ENCODE data around the gene NUP210.
"Not testable (repeated sequence)": the region's sequence is repeated elsewhere in the genome, so short reads cannot be mapped to it uniquely, and the experiment has no call there.

Gene NUP210

DNA sequence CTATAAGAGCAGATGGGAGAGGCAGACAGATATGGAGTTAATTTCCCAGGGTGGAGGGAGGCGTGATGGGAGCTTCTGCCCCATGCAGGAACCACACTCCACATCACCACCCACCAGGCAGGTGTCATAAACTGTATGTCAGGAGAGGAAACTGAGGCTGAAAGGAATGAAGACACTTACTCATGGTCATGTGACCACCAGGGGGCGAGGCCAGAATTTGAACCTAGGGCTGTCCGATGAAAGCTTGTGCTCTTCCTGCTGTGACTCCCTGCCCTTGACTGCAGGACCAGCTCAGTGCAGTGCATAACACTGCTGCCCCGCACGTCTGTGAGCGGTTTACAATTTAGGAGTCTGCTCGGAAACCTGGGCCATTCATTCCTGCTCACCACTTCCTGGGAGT, 28.8 kb downstream of the NUP210 start:
- TF ChIP-seq, protein P1, sequence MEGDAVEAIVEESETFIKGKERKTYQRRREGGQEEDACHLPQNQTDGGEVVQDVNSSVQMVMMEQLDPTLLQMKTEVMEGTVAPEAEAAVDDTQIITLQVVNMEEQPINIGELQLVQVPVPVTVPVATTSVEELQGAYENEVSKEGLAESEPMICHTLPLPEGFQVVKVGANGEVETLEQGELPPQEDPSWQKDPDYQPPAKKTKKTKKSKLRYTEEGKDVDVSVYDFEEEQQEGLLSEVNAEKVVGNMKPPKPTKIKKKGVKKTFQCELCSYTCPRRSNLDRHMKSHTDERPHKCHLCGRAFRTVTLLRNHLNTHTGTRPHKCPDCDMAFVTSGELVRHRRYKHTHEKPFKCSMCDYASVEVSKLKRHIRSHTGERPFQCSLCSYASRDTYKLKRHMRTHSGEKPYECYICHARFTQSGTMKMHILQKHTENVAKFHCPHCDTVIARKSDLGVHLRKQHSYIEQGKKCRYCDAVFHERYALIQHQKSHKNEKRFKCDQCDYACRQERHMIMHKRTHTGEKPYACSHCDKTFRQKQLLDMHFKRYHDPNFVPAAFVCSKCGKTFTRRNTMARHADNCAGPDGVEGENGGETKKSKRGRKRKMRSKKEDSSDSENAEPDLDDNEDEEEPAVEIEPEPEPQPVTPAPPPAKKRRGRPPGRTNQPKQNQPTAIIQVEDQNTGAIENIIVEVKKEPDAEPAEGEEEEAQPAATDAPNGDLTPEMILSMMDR (IDR thresholded peaks at IDR 0.05; ENCODE audit: extremely low read depth, missing control alignments) = no peak
- DNase-seq (ENCODE audit: low spot score) = no peak

DNA sequence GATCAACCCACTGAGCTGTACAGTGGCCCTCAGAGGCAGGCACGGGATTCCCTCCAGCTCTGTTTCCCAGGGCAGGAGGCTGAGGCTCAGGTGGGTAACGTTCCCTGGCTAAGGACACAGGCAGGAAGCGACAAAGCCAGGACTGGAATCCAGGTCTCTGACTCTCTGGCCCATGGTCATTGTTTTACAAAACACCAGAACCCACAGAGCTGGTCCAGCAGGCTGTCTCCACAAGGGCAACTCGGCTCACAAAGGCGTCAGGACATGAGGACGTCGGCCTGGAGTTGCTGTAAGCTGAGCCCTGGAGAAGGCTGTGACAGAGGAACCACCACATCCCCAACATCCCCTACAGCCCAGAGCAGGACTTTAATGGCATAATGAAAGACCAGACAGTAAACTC, 30.7 kb downstream of the NUP210 start:
- TF ChIP-seq, protein P1 (IDR thresholded peaks at IDR 0.05; ENCODE audit: extremely low read depth, missing control alignments) = no peak

DNA sequence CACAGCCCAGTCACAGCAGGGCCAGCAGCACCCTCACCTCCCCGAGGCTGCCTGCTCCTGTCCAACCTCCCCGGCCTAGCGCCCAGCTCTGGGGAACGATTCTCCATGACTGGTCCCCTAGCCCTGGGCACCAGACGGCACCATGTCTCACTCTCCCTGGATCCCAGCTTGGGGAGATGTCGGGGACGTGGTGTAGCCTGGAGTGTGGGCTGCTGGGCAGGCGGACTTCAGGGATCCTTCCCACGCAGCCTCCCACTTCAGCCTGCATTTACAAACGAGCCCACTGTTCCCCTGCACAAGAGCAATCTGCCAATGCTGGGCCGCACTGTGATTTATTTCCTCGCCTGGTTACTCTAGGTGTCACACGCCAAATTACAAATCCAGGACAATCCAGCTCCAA, 31.3 kb downstream of the NUP210 start:
- TF ChIP-seq, protein P1 (IDR thresholded peaks at IDR 0.05; ENCODE audit: extremely low read depth, missing control alignments) = no peak
- no peak for DNase-seq (ENCODE audit: low spot score)

More for the DNA sequence above, 30.7 kb downstream of the NUP210 start:
- DNase-seq (ENCODE audit: low spot score) = no peak

DNA sequence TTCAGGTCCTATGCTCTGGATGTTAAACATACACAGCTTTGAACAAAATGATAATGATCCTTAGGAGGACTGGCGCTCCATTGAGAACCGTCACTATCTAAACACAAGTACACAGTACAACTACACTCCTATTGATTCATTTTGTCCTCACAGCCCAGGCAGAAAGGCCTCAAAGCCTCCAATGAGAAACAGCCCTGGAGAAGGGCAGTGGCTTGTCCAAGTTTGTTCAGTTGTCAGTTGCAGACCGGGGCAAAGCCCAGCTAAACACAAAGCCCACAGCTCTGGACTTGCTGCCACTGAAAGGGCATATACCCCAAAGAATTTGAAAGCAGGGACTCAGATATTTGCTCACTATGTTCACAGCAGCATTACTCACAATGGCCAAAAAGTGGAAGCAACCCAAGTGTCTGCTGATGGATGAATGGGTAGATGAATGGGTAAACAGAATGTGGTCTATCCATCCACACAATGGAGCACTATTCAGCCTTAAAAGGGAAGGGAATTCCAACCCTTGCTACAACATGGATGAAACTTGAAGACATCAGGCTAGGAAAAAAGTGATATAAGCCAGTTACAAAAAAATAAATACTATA, 34.7 kb downstream of the NUP210 start:
- DNase-seq (ENCODE audit: low spot score) = no peak
- TF ChIP-seq, protein P1 (IDR thresholded peaks at IDR 0.05; ENCODE audit: extremely low read depth, missing control alignments) = no peak

DNA sequence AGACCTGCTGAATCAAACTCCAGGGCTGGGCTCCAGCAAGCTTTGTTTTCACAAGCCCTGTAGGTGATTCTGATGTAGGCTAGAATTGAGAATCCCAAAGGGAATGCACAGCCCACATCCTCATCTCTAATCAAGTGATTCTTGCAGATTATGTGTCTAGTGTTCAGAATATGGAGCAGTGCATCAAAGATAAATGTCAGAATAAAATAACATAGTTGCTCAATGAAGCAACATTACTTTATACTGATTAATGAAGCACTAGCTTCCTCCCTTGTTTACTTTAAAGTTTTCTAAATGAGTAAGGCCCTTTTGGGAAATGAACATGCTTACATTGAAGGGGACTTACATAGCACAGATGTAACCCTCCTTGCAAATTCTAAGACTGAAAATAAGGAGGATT, 39.2 kb downstream of the NUP210 start:
- TF ChIP-seq, protein P1 (IDR thresholded peaks at IDR 0.05; ENCODE audit: extremely low read depth, missing control alignments) = no peak
- no peak for DNase-seq (ENCODE audit: low spot score)

DNA sequence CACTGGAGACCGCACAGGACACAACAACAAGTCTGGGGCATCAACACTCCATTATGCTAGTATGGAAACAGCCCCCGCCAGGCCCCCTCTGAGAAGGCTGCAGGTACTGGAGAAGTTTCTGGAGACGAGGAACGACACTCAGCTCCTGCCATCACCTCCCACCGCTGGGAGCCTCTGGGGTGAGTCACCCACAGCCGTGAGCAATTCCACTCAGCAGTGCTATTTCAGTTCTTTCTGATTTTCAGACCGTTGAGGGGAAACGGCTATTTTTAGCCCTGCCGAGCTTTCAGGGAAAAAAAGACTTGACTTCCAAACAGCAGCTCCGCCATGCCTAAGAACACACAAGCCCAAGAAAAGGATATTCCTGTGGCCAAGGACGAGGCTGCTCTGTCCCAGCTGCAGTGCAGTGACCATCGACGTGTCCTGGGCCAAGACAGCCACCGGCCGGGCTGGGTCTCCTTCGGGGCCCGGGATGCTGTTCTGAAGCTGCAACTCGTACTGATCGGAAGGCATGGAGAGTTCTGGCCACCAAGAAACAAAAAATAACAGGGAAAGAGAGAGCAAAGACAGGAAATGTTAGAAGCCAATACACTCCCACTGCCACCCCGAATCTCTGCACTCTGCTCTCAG, 40.8 kb downstream of the NUP210 start:
- no peak for DNase-seq (ENCODE audit: low spot score)
- TF ChIP-seq, protein P1 (IDR thresholded peaks at IDR 0.05; ENCODE audit: extremely low read depth, missing control alignments) = no peak

DNA sequence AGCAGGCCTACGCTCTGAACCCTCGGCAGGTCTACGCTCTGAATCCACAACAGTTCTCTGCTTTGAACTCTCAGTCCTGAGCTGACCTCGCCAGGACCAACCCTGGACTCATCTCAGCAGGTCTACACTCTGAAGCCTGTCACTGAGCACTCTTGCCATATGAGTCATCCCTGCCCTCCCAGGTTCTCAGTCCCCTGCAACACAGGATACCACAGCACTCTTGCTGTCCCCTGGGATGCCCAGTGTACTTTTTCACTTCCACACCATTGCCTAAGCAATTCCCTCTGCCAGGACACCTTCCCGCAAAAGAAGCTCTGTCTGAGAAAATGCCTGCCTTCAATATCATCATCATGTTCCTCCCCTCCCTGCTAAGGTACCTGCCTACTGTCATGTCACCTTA, 42.0 kb downstream of the NUP210 start:
- no peak for DNase-seq (ENCODE audit: low spot score)
- TF ChIP-seq, protein P1 (IDR thresholded peaks at IDR 0.05; ENCODE audit: extremely low read depth, missing control alignments) = no peak

DNA sequence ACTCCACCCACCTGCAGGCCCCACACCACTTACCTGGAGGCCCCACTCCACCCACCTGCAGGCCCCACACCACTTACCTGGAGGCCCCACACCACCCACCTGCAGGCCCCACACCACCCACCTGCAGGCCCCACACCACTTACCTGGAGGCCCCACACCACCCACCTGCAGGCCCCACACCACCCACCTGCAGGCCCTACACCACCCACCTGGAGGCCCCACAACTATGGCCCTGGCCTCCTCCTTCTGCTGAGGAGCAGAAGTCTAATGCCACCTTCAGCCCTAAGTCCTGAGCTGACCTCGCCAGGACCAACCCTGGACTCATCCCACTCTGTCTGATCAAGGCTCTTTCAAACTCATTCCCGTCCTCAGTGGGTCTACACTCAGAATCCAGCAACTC, 42.4 kb downstream of the NUP210 start:
- DNase-seq (ENCODE audit: low spot score) = not testable (repeated sequence)
